Measurements from ENCODE around the gene AKAP13. TPM values are rescaled to one million over a fixed set of nuclear protein-coding genes. Genes with fewer than 3 reads are reported as not detected.

Gene AKAP13
- total and polyA plus RNA-seq, 3 donors from 2014 or later: 79.5 to 207 (median 187) TPM

- TF ChIP-seq POLR2A (IDR thresholded peaks at IDR 0.05) (no peak), CTCF (IDR thresholded peaks at IDR 0.05) (no peak)
- no peak for DNase-seq
- Histone ChIP-seq H3K27ac (peak overlapping the region in 1 of 2 donors; percentile 50), H3K27me3 (no peaks in the 10 kb centered on the region), H3K9me3 (no peaks in the 10 kb centered on the region), H3K4me1 (peaks cover 13% of the 10 kb centered on the region), H3K4me3 (no peak overlapping the region), H3K36me3 (ENCODE audit: low read depth, missing control alignments) (no peaks in the 10 kb centered on the region)
- intact Hi-C loops (cut with DNase I; ENCODE audit: low total_unique reads): no loop called here
- 80 to 83% methylated on average over 4 of the region's 4 CpGs for WGBS, 2 donors
Observed at GRCh38 chr15:85414037-85414436, 33.6 kb downstream of the AKAP13 start.

- TF ChIP-seq CTCF (IDR thresholded peaks at IDR 0.05) (no peak), POLR2A (IDR thresholded peaks at IDR 0.05) (no peak)
- H3K9me3 ChIP-seq: no peaks in the 10 kb centered on the region
- H3K4me1 ChIP-seq: peaks cover 13% of the 10 kb centered on the region
- H3K27me3 ChIP-seq: no peaks in the 10 kb centered on the region
- intact Hi-C loops (cut with DNase I; ENCODE audit: low total_unique reads): no loop called here
- no peaks in the 10 kb centered on the region for H3K36me3 ChIP-seq (ENCODE audit: low read depth, missing control alignments)
- H3K4me3 ChIP-seq: no peak overlapping the region
- DNase-seq: no peak
- H3K27ac ChIP-seq: peak overlapping the region in 1 of 2 donors; percentile 50
Observed at GRCh38 chr15:85414495-85414894, 34.1 kb downstream of the AKAP13 start.

GRCh38 chr15:85414991-85415390 lies 34.6 kb downstream of the AKAP13 start:
- H3K4me1 ChIP-seq: peaks cover 13% of the 10 kb centered on the region

GRCh38 chr15:85415783-85416182 lies 35.4 kb downstream of the AKAP13 start:
- Histone ChIP-seq H3K9me3 (no peaks in the 10 kb centered on the region), H3K36me3 (ENCODE audit: low read depth, missing control alignments) (no peaks in the 10 kb centered on the region), H3K27ac (no peak overlapping the region), H3K4me3 (no peak overlapping the region), H3K4me1 (peaks cover 13% of the 10 kb centered on the region), H3K27me3 (no peaks in the 10 kb centered on the region)
- no peak for DNase-seq
- intact Hi-C loops (cut with DNase I; ENCODE audit: low total_unique reads): no loop called here
- WGBS, 2 donors: 89 to 97% methylated on average over 2 of the region's 2 CpGs
- no peak for TF ChIP-seq POLR2A (IDR thresholded peaks at IDR 0.05)
- no peak for TF ChIP-seq CTCF (IDR thresholded peaks at IDR 0.05)

More at GRCh38 chr15:85414991-85415390, 34.6 kb downstream of the AKAP13 start:
- Histone ChIP-seq H3K27ac (no peak overlapping the region), H3K36me3 (ENCODE audit: low read depth, missing control alignments) (no peaks in the 10 kb centered on the region), H3K9me3 (no peaks in the 10 kb centered on the region), H3K4me3 (no peak overlapping the region), H3K27me3 (no peaks in the 10 kb centered on the region)
- no peak for DNase-seq
- WGBS, 2 donors: 93 to 97% methylated on average over 10 of the region's 10 CpGs
- intact Hi-C loops (cut with DNase I; ENCODE audit: low total_unique reads): no loop called here
- TF ChIP-seq POLR2A (IDR thresholded peaks at IDR 0.05): no peak
- TF ChIP-seq CTCF (IDR thresholded peaks at IDR 0.05): no peak

GRCh38 chr15:85417276-85417675 lies 36.9 kb downstream of the AKAP13 start:
- Histone ChIP-seq H3K36me3 (ENCODE audit: low read depth, missing control alignments) (no peaks in the 10 kb centered on the region), H3K27me3 (no peaks in the 10 kb centered on the region), H3K4me1 (peaks cover 15% of the 10 kb centered on the region), H3K27ac (no peak overlapping the region), H3K9me3 (no peaks in the 10 kb centered on the region), H3K4me3 (no peak overlapping the region)
- intact Hi-C loops (cut with DNase I; ENCODE audit: low total_unique reads): no loop called here
- TF ChIP-seq CTCF (IDR thresholded peaks at IDR 0.05) (no peak), POLR2A (IDR thresholded peaks at IDR 0.05) (no peak)
- WGBS, 2 donors: 82 to 83% methylated on average over 5 of the region's 5 CpGs
- DNase-seq: no peak

Measured in testis (tissue), 3 donors.